IMR-90 (cell line): ENCODE data around the gene EYS. TPM values are rescaled to one million over a fixed set of nuclear protein-coding genes. Genes with fewer than 3 reads are reported as not detected.

ENCODE experiments used
- ATAC-seq: fragments of 200-7000 bp; cut with Tn5 transposase; 2 replicates; pipeline ENCODE4 v1.9.1; 2020; ENCODE audit warnings: low read depth, mild to moderate bottlenecking, moderate library complexity
- BruUV-seq: library from RNA; stranded (reverse); fragments of 400-500 nt; replicated peaks from 2 replicates; lab custom pipeline; 2021; lab: Mats Ljungman, UMichigan
- CTCF ChIA-PET: fragments of 300-600 bp; formaldehyde crosslinking; extraction: SDS; loops from one replicate; lab custom pipeline; 2021; ENCODE audit warnings: antibody characterized with exemption; lab: Yijun Ruan, JAX
- POLR2A ChIA-PET: fragments of 300-600 bp; sonication (Branson Sonifier 250); formaldehyde crosslinking; loops from one replicate; lab custom pipeline; 2022; ENCODE audit warnings: antibody characterized with exemption; ENCODE audit not compliant: unreplicated experiment; lab: Charles Lee
- DNase-seq: peaks from one replicate; pipeline ENCODE4 v3.0.0; 2013
- H2AFZ ChIP-seq: replicated peaks from 2 replicates; pipeline ENCODE3; 2013; ENCODE audit warnings: low read length, mild to moderate bottlenecking; ENCODE audit not compliant: poor library complexity
- H2AK5ac ChIP-seq: 2 replicates; pipeline ENCODE4 v1.6.1; 2013; ENCODE audit warnings: low read depth, low read length, inconsistent platforms
- H2AK9ac ChIP-seq: replicated peaks from 2 replicates; pipeline ENCODE3; 2013; ENCODE audit warnings: mild to moderate bottlenecking, low read depth, low read length, moderate library complexity; ENCODE audit not compliant: poor library complexity
- H2BK120ac ChIP-seq: 2 replicates; pipeline ENCODE4 v1.6.1; 2013; ENCODE audit warnings: low read depth, low read length, inconsistent platforms
- H2BK15ac ChIP-seq: 3 replicates; pipeline ENCODE4 v1.6.1; 2013; ENCODE audit warnings: low read depth, low read length, inconsistent platforms
- H2BK20ac ChIP-seq: 2 replicates; pipeline ENCODE4 v1.6.1; 2013; ENCODE audit warnings: low read depth, mild to moderate bottlenecking, inconsistent platforms, low read length, moderate library complexity
- H2BK5ac ChIP-seq: 2 replicates; pipeline ENCODE4 v1.6.1; 2013; ENCODE audit warnings: mild to moderate bottlenecking, low read depth, low read length, inconsistent platforms; ENCODE audit not compliant: poor library complexity, severe bottlenecking
- H3K14ac ChIP-seq: replicated peaks from 2 replicates; pipeline ENCODE4 v1.6.1; 2013; ENCODE audit warnings: low read depth, low read length, inconsistent platforms
- H3K18ac ChIP-seq: 2 replicates; pipeline ENCODE4 v1.6.1; 2013; ENCODE audit warnings: low read depth, low read length, control low read depth
- H3K23ac ChIP-seq: 2 replicates; pipeline ENCODE4 v1.6.1; 2013; ENCODE audit warnings: low read depth, low read length, inconsistent platforms
- H3K27ac ChIP-seq: 2 replicates; pipeline ENCODE4 v1.5.1; 2013; ENCODE audit warnings: mild to moderate bottlenecking, control low read depth, low read length; ENCODE audit not compliant: insufficient read depth
- H3K27me3 ChIP-seq: 2 replicates; pipeline ENCODE4 v1.6.1; 2013; ENCODE audit warnings: low read length; ENCODE audit not compliant: control insufficient read depth, insufficient read depth
- H3K36me3 ChIP-seq: 2 replicates; pipeline ENCODE4 v1.6.1; 2013; ENCODE audit warnings: low read length, mixed read lengths; ENCODE audit not compliant: control insufficient read depth, insufficient read depth
- H3K4ac ChIP-seq: 2 replicates; pipeline ENCODE4 v1.6.1; 2013; ENCODE audit warnings: low read depth, low read length, inconsistent platforms
- H3K4me1 ChIP-seq: 2 replicates; pipeline ENCODE4 v1.6.1; 2013; ENCODE audit warnings: low read length, mixed read lengths; ENCODE audit not compliant: control insufficient read depth, insufficient read depth
- H3K4me2 ChIP-seq: 2 replicates; pipeline ENCODE4 v1.6.1; 2013; ENCODE audit warnings: low read depth, mild to moderate bottlenecking, control low read depth, low read length, moderate library complexity
- H3K4me3 ChIP-seq: 2 replicates; pipeline ENCODE4 v1.5.1; 2013; ENCODE audit warnings: low read depth, mild to moderate bottlenecking, control low read depth, low read length, moderate library complexity; ENCODE audit not compliant: insufficient read depth
- H3K56ac ChIP-seq: 2 replicates; pipeline ENCODE4 v1.6.1; 2013; ENCODE audit warnings: low read length, inconsistent platforms; ENCODE audit not compliant: insufficient read depth; ENCODE audit errors: extremely low read depth
- H3K79me1 ChIP-seq, 2 experiments: 2 replicates each; pipeline ENCODE4 v1.6.1; 2013; ENCODE audit warnings: low read length in 2 of 2, inconsistent platforms in 1 of 2, low read depth in 1 of 2
- H3K9ac ChIP-seq: 2 replicates; pipeline ENCODE4 v1.6.1; 2013; ENCODE audit warnings: low read depth, low read length, control low read depth
- H3K9me1 ChIP-seq: 2 replicates; pipeline ENCODE4 v1.6.1; 2013; ENCODE audit warnings: low read length, inconsistent platforms; ENCODE audit not compliant: insufficient read depth
- H3K9me3 ChIP-seq: 2 replicates; pipeline ENCODE4 v1.6.1; 2013; ENCODE audit warnings: low read length; ENCODE audit not compliant: control insufficient read depth, insufficient read depth
- H4K20me1 ChIP-seq: 2 replicates; pipeline ENCODE4 v1.6.1; 2013; ENCODE audit warnings: low read length, inconsistent platforms; ENCODE audit not compliant: insufficient read depth
- H4K5ac ChIP-seq: 2 replicates; pipeline ENCODE4 v1.6.1; 2013; ENCODE audit warnings: mild to moderate bottlenecking, low read depth, low read length, control low read depth
- H4K8ac ChIP-seq, 2 experiments: 2 replicates each; pipeline ENCODE4 v1.6.1; 2013; ENCODE audit warnings: low read depth in 2 of 2, low read length in 2 of 2, control low read depth in 1 of 2, inconsistent platforms in 1 of 2
- H4K91ac ChIP-seq: 2 replicates; pipeline ENCODE4 v1.6.1; 2013; ENCODE audit warnings: low read depth, low read length, inconsistent platforms; ENCODE audit not compliant: insufficient read depth
- BHLHE40 ChIP-seq: fragments of 150-350 bp; IDR thresholded peaks from 2 replicates; pipeline ENCODE4 v1.6.1; 2016; ENCODE audit warnings: mild to moderate bottlenecking, low read depth, low read length
- CEBPB ChIP-seq: IDR thresholded peaks from 2 replicates; pipeline ENCODE4 v1.6.1; 2012; ENCODE audit warnings: low read depth, low read length, improper control_type of control experiment
- NFE2L2 ChIP-seq: fragments of 150-350 bp; IDR thresholded peaks from 2 replicates; pipeline ENCODE4 v1.6.1; 2016; ENCODE audit warnings: low read depth, mild to moderate bottlenecking, low read length
- RAD21 ChIP-seq: IDR thresholded peaks from 2 replicates; pipeline ENCODE4 v1.6.1; 2012; ENCODE audit warnings: low read length, improper control_type of control experiment
- SMC3 ChIP-seq: fragments of 150-350 bp; IDR thresholded peaks from 2 replicates; pipeline ENCODE4 v1.6.1; 2016; ENCODE audit warnings: low read depth, mild to moderate bottlenecking, antibody characterized with exemption, low read length, moderate library complexity
- WGBS, 2 experiments: methylation state at CpG; one replicate each; pipeline versions ENCODE4 v1.1.5 to v1.1.7; 2013; ENCODE audit warnings: missing lambda C conversion rate in 2 of 2; ENCODE audit not compliant: insufficient read length in 1 of 2; ENCODE audit errors: extremely low coverage in 2 of 2; 5-methylcytosine and 5-hydroxymethylcytosine counted together
- dilution Hi-C: fragments of 300-500 bp; cut with HindIII; formaldehyde crosslinking; loops from one replicate; pipeline ENCODE4 v1.14.3; 2018; ENCODE audit warnings: low sequenced_read_pairs; ENCODE audit not compliant: unreplicated experiment
- in situ Hi-C: fragments of 300-500 bp; cut with MboI; formaldehyde crosslinking; loops from 3 replicates; pipeline ENCODE4 v1.14.3; 2019; ENCODE audit warnings: low sequenced_read_pairs, inconsistent platforms, mixed read lengths
- intact Hi-C: fragments of 100-400 bp; cut with micrococcal nuclease; formaldehyde crosslinking; loops from 2 replicates; pipeline ENCODE4 v1.10.0; 2022
- polyA plus RNA-seq, 3 experiments: library from polyadenylated mRNA; depleted of rRNA; stranded (reverse); fragments of >200 nt; gene quantifications; 2 replicates each; pipeline ENCODE4 v1.2.3, GENCODE V29; 2012; ENCODE audit warnings: low replicate concordance in 1 of 3
- total RNA-seq: library from RNA; depleted of rRNA; stranded (reverse); fragments of >200 nt; gene quantifications from 2 replicates; pipeline ENCODE4 v1.2.3, GENCODE V29; 2012
- TF ChIP-seq, protein P1 (sequence below): conservative IDR thresholded peaks from 2 replicates; pipeline ENCODE4 v1.5.1; 2012; ENCODE audit warnings: mild to moderate bottlenecking, low read depth, low read length, improper control_type of control experiment

EYS gene
- total and polyA plus RNA-seq, 2 of the 4 experiments (the other 2 are of a cell fraction) = under 0.01 TPM; not detected in 1

DNA sequence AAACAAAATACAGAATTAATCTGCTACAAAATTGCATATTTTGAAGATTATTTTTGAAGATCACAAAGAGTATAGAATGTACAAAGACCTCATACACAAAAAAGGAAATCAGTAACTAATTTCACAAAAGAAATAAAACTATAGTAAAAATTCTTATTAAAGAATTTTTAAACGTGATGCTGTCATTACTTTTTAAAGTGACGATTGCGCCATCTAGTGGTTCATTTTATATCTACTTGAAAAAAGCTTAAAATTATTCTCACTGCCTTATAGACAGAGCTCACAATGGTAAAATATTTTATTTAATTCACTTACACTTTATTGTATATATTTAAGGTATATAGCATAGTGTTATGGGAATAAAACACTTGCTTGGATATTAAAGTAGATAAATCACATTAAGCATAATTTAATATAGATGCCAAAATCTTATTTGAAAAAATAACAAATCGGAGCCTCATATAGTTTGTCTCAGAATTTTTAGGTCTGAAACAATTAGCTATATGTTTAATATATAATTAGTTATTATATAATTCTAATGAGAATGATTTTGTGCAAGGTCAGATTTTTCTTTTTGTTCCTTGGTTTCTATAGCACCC is 1942.6 kb downstream of the EYS start:
- no peak overlapping the region for H2AK9ac ChIP-seq
- H3K79me1 ChIP-seq = no peaks in the 10 kb centered on the region
- no TSS peak for BruUV-seq
- no peak overlapping the region for H3K56ac ChIP-seq
- no peak overlapping the region for H3K14ac ChIP-seq
- no CpG with 5 or more reads among the region's 4 CpGs for WGBS, 2 experiments
- no peak overlapping the region for H4K91ac ChIP-seq
- intact Hi-C loops = loop anchor here (1.0 to 2.0 kb wide), 4 partner anchors 166 to 458 kb away; no protein-coding TSS in a partner anchor
- H3K9ac ChIP-seq = no peak overlapping the region
- H3K4ac ChIP-seq = no peak overlapping the region
- no peaks in the 10 kb centered on the region for H3K4me1 ChIP-seq
- no peak overlapping the region for H3K4me3 ChIP-seq
- no peak overlapping the region for H2BK120ac ChIP-seq
- in situ Hi-C loops = loop anchor here (5.0 kb wide), 2 partner anchors 167 to 412 kb away; no protein-coding TSS in a partner anchor
- H2AK5ac ChIP-seq = no peak overlapping the region
- CTCF ChIA-PET = interaction anchor here (0.6 to 1.6 kb wide), 8 partner anchors 11 to 414 kb away, joined by 3 to 8 read pairs (median 3); no protein-coding TSS in a partner anchor
- H4K8ac ChIP-seq = no peak overlapping the region
- H2BK20ac ChIP-seq = no peak overlapping the region
- TF ChIP-seq RAD21 = peak; percentile 59
- TF ChIP-seq, protein P1, sequence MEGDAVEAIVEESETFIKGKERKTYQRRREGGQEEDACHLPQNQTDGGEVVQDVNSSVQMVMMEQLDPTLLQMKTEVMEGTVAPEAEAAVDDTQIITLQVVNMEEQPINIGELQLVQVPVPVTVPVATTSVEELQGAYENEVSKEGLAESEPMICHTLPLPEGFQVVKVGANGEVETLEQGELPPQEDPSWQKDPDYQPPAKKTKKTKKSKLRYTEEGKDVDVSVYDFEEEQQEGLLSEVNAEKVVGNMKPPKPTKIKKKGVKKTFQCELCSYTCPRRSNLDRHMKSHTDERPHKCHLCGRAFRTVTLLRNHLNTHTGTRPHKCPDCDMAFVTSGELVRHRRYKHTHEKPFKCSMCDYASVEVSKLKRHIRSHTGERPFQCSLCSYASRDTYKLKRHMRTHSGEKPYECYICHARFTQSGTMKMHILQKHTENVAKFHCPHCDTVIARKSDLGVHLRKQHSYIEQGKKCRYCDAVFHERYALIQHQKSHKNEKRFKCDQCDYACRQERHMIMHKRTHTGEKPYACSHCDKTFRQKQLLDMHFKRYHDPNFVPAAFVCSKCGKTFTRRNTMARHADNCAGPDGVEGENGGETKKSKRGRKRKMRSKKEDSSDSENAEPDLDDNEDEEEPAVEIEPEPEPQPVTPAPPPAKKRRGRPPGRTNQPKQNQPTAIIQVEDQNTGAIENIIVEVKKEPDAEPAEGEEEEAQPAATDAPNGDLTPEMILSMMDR = peak; percentile 61
- no peak for TF ChIP-seq NFE2L2
- TF ChIP-seq SMC3 = peak; percentile 55; the same call in 1 of the 2 replicates
- TF ChIP-seq BHLHE40 = no peak
- TF ChIP-seq CEBPB = peak; percentile 56; the same call in 1 of the 2 replicates
- H4K20me1 ChIP-seq = no peaks in the 10 kb centered on the region
- DNase-seq = peak; percentile 52
- no peak overlapping the region for H4K5ac ChIP-seq
- H3K36me3 ChIP-seq = no peaks in the 10 kb centered on the region
- H3K27ac ChIP-seq = no peak overlapping the region
- no peak overlapping the region for H2BK5ac ChIP-seq
- peaks cover 4% of the 10 kb centered on the region for H3K27me3 ChIP-seq
- H2AFZ ChIP-seq = no peak overlapping the region
- peak; percentile 64 for ATAC-seq
- no peaks in the 10 kb centered on the region for H3K9me1 ChIP-seq
- POLR2A ChIA-PET = no interaction called here
- dilution Hi-C loops = no loop called here
- no peak overlapping the region for H3K18ac ChIP-seq
- no peaks in the 10 kb centered on the region; the same call in 1 of the 2 replicates for H3K9me3 ChIP-seq
- no peak overlapping the region for H2BK15ac ChIP-seq
- no peak overlapping the region for H3K4me2 ChIP-seq
- H3K23ac ChIP-seq = no peak overlapping the region
